Right hindlimb (tissue), 1 donor: ENCODE measurements around the gene NRDC.

Experiments
- DNase-seq: peaks from one replicate; pipeline ENCODE4 v3.0.0-alpha.2; 2018

Gene NRDC, protein sequence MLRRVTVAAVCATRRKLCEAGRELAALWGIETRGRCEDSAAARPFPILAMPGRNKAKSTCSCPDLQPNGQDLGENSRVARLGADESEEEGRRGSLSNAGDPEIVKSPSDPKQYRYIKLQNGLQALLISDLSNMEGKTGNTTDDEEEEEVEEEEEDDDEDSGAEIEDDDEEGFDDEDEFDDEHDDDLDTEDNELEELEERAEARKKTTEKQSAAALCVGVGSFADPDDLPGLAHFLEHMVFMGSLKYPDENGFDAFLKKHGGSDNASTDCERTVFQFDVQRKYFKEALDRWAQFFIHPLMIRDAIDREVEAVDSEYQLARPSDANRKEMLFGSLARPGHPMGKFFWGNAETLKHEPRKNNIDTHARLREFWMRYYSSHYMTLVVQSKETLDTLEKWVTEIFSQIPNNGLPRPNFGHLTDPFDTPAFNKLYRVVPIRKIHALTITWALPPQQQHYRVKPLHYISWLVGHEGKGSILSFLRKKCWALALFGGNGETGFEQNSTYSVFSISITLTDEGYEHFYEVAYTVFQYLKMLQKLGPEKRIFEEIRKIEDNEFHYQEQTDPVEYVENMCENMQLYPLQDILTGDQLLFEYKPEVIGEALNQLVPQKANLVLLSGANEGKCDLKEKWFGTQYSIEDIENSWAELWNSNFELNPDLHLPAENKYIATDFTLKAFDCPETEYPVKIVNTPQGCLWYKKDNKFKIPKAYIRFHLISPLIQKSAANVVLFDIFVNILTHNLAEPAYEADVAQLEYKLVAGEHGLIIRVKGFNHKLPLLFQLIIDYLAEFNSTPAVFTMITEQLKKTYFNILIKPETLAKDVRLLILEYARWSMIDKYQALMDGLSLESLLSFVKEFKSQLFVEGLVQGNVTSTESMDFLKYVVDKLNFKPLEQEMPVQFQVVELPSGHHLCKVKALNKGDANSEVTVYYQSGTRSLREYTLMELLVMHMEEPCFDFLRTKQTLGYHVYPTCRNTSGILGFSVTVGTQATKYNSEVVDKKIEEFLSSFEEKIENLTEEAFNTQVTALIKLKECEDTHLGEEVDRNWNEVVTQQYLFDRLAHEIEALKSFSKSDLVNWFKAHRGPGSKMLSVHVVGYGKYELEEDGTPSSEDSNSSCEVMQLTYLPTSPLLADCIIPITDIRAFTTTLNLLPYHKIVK

DNA sequence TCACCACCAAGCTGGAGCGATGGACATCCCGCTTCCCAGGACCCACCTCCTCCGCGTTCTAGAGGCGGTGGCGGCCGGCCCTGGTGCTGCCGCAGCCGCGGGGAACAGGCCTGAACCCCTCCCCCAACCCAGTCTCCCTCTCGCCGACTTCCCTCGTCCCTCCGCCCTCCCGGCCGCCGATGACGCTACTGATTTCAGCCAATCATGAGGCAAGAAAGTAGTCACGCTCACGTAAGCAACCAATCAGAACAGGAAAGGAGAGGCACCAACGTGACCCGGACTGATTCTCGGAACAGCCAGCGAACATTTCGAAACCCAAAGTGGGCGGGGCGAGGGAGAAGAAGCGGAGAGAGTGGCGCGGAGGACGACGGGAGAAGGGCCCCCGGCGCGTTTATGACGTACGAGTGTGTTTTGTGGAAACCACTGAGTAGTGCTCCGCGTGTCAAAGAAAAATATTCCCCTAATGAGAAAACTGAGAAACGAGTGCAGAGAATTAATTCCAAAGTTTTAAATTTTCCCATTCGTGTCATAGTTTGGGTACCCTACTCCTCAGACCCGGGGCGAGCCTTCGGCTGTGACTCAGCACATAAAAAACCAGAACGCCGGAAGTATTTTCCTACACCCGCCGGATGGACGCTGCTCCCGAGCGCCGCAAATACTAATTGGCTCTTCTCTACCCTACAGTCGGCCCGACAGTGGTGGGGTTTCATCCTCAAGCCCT, at the start of gene NRDC:
Gene NRDC, minus strand, starts transcription at position 112 of the 721 bp plus-strand sequence. CDS start 112 bp downstream, outside the sequence.
- peak; percentile 100 for DNase-seq

DNA sequence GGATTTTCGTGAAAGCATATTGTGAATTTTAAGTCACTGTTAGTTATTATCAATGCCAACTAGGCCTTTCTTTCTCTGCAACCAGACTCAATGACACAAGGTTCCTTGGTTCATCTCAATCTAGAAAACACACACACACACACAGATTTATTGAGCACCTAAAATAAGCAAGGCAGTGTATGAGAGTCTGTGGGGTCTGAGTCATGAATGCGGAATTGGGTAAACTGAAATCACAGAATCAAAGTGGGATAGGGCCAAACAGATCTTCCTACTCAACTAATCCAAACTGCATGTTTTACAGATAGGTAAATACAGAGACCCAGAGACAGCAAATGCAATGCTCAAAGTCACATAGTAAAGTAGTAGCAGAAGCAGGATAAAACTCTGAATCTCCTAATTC, 48.5 kb upstream of the NRDC start:
- no peak for DNase-seq

DNA sequence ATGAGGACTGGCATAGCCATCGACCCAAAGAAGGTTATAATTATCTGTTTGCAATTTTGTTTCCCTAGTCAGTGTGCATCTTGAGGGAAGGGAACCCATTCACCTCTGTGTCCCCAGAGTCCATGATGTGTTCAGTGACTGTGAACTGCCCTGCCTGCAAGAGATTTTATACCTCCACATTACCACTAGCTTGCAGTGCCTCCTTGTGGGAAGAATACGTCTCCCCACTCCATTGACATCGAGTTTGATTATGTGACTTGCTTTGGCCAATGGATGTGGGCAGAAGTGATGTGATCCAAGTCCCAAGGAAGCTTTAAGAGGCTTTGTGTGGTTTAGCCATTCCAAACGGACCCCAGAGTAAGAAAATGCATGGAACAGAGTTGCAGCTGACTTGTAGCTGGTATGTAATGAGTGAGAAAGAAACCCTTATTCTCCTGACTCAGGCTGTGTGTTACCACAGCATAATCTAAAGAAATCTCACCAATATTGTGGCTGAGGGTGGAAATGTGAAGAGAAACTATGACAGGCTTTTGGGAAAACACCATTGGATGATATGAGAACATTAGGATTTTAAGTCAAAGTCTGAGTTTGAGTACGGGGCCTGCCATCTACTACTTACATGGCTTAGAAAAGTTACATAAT, 47.8 kb upstream of the NRDC start:
- no peak for DNase-seq

DNA sequence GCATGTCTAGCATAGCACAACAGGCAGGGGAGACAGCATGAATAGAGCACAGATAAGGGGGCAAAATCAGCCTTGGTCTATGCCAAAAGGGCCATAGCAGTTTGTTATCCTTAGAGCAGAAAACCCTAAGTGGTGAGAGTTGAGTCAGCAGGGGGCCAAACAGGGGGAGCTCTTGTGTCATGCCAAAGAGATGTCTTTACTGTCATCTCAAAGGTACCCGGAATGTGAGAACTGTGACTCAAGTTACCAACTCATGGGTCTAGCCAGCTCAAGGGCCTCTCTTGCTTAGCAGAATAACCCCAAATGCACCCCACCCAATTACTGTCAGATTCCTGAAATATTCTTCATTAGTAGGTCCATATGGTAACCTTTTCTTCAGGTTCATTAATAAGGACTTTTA, 45.9 kb upstream of the NRDC start:
- no peak for DNase-seq

DNA sequence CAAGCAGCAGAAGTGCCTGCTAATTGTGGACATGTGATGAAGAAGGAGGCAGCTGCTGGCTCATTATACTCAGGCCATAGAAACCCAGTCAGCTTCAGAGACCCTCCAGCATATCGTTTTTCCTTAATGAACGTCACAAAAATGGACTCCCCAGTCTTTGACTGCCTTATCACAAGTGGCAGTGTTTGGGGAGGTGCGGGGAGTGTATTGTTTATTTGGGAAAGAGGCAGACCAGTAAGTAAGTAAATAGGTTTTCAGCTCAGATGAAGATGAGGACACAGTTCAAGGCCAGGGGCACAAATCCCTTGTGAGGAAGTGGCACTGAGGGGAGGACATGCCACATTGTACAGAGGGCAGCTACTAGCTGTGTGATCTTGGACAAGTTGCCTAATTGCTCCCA, 43.5 kb upstream of the NRDC start:
- DNase-seq, result no peak

DNA sequence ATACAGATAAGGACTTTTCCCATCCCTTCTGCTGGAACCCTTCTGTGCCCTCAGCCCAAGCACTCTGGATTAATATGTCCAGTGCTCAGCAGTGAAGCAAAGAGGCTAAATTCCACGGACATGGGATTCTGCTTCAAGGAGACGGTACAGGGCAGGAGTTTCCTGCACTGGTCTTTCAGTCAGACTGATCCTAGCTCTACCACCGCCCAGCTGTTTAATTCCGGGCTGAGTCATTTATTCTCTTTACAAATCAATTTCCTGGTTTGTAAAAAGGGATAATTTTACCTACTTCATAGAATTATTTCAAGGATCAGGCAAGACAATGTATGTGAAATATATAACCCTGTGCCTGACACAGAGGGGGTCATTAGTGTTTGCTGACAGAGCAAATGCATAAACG, 41.6 kb upstream of the NRDC start:
- no peak for DNase-seq

DNA sequence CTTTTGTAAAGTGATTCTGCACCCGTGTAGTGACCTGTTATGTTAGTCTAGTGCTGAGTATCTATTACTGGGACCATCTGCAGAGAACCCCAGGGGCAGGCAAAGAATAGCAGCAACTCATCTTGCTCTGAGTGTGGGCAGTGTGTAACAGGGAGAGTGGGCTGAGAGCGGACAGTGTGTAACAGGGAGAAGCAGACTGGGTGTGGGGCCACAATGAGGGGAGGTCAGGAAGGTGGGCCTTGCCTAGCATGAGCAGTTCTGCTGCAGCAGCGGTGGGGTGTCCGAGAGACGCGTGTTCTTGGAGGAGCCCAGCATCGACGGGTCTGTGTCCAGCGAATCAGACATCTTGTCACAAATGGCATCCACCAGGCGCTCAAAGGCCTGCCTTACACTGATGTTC, 41.2 kb upstream of the NRDC start:
- DNase-seq, result no peak

DNA sequence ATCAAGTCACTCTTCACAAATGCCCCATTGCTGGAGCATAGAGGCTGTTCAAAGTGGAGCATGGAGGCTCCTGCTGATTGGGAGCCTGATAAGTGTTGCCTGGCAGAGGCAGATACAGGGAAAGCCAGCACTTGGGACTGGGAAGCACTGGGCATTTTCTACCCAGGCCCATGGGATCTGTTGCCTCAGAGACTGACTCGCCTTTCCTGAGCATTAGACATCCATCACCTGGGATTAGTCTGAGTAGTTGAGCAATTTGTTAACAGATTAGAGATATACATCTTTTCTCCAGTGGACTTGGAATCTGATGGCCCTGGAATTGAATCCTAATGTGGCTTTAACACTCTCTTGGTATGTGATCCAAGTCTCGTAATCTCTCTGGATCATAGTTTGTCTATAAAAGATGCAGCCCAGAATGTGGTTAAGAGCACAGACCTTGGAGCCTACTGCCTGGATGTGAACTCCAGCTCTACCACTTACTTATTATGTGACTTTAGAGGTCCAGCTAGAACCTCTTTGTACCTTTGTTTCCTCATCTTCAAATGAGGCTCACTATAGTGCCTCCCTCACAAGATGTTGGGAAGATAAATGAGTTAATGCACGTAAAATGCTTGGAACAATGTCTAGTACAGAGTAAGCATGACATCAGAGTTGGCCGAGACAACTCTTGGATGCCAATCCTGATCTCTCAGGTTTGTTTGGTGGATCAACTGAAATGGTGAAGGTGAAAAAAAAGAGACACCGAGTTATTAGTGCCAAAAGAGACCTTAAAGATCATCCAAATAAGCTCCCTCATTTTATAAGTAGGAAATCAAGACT, 38.3 kb upstream of the NRDC start:
- DNase-seq, result no peak

DNA sequence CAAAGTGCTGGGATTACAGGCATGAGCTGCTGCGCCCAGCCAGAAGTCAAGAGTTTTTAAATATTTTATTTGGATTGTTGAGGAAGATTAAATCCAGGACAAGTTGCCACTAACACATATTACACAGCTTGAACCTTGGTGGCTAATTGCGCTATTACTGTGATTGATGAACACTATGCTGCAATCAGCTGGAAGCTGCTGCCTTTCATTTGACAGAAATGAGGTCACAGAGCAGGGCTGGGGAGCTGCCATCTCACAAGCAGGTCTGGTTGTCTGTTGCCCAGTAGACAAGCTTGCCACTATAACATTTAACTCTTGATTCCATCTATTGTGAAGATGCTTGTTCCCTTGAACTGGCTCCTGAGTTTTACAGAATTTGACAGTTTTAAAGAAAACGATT, 37.4 kb upstream of the NRDC start:
- DNase-seq, result no peak

DNA sequence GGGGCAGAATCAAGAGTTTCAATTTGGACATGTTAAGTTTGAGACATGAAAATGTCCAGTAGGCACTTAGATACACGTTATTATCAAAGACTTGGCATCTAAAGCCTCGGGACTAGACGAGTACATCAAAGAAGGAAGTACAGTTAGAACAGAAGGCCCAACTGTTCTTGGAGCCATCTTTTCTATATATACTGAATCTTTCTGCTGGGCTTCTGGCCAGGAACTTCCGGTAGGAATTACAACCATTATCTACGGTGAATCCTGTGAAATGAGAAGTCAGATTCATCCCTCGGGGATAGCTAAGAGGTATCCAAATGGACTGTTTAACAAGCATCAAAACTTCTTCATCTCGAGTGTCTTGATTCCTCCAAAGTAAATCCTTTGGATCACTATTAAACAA, 34.4 kb upstream of the NRDC start:
- no peak for DNase-seq

DNA sequence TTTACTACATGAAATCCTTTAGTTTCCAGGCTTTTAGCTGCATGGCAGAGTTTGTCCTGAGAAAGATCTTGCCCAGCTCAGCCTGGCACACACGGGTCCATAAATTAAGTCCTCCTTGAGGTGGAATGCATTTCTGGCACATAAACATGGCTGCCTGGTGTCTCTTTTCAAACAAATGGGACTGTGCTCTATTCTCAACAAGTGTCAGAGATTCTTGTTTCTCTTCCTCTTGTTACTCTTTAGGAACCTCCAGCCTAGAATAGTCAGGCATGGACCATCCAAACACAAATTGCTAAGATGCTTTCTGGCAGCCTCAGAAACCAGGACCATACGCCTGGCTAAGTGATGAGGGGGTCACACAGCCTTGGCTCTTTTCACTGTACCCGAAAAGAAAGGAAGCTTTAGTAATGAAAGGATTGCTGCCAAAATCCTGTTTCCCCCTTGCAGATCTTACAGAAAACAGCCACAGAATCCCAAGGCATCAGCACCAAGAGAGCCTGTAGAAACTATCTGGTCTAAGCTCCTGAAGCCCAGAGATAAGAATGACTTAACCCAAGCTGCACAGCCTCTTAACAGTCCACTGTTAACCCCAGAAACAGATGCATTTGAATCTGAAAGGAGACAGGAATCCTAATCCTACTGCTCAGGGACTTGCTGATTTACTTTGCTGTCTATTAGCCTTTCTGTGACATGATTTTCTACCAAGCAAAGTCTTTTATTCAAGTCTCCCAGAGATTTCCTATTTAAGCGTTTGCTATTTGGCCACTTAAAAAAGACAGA, 31.9 kb upstream of the NRDC start:
- DNase-seq, result no peak

DNA sequence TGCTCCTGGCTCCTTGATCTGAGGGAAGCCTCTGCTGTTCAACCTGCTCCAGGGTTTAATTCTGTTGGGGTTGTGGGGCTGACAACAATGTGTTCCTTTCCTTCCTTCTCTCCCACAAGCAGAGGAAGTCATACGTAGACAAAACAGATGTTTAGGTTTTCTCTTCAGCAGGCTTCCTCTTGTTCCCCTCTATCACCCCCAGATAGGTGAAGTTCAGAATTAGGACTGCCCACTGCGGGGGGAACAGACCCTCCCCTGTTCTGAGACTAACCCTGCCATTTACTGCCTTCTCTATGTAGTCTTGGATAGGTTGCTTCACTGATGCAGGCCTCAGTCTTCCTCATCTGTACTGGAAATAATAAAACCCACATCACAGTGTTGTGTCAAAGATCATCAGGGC, 30.0 kb upstream of the NRDC start:
- DNase-seq, result no peak

DNA sequence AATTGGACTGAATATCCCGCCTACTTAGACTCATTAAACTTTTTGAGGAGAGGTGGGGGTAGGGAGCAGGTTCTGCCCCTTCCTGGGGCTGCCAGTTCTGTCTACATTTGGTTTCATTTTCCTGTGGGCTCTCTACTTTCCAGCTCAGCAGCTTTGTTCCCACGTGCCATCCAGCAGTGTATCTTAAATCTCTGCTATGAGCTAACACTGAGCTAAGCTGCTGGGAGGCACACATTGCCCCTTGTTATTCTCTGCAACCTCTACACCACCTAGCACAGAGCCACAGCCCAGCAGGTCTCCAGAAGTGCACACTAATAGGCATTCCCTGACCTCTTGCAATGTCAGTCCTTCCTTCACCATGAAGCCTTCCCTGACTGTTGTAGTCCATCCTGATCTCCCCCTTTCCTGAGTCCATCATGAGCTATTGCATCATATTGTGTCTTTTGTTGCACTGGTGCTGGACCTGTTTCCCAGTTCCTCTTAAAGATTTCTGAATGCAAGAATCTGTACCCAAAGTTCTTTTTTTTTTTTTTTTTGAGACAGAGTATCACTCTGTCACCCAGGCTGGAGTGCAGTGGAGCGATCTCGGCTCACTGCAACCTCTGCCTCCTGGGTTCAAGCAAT, 28.7 kb upstream of the NRDC start:
- no peak for DNase-seq

DNA sequence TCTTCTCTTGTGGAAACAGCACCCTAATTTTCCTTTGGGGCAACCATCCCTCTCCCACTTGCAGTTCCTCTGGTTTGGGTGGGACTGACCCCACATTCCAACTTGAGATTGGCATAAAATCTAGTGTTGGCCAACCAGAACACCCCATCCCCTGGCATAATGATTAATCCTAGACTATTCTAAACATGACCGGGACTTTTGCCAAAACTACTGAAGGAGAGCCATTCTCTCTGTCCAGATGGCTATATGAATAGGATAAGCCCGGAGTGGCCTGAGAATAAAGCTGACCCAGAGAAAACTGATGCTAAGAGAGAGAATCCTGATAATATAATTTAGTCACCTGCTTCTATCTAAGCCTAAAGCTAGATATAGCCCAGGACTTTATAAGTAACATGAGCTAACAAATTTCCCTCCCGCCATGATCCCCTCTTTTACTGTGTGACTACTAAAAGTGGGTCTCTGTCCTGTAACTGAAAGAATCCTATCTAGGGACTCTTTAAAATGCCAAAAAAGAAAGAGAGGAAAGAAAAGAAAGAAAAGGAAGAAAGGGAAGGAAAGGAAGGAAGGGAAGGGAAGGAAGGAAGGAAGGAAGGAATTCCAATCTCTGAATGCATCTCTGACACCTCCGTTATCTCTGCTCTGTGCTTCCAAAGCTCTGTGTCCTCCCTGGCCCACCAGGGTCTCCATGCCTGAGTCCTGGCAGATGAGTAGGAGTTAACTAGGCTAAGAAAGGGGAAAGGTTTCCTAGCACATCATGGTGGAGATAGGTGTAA, 28.0 kb upstream of the NRDC start:
- DNase-seq, result no peak

DNA sequence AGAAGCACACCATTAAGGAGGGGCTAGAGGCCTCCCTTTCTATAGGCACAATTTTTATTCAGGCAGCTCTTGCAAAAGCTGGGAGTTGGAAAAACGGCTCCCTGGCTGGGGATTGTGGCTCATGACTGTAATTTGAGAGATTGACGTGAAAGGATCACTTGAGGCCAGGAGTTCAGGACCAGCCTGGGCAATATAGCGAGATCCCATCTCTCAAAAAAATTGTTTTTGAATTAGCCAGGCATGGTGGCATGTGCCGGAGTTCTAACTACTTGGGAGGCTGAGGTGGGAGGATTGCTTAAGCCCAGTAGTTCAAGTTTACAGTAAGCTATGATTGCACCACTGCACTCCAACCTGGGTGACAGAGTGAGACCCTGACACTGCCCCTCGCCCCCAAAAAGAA, 23.9 kb upstream of the NRDC start:
- no peak for DNase-seq

DNA sequence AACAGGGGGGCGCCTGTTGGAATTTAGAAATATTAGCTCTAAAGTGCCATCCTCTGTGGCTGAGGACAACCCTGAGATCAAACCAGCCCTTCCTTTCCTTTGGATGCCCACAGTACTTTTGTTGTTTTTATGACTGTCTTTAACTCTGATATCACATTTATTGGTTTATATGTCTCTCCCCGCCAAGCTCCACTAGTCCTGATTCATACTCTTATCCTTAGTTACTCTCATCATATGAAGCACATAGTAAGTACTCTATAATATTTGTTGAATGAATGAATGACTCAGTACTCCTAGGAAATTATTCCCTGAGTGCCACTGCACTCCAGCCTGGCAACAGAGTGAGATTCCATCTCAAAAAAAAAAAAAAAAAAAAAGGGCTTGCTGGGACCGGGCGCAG, 22.6 kb upstream of the NRDC start:
- no peak for DNase-seq

DNA sequence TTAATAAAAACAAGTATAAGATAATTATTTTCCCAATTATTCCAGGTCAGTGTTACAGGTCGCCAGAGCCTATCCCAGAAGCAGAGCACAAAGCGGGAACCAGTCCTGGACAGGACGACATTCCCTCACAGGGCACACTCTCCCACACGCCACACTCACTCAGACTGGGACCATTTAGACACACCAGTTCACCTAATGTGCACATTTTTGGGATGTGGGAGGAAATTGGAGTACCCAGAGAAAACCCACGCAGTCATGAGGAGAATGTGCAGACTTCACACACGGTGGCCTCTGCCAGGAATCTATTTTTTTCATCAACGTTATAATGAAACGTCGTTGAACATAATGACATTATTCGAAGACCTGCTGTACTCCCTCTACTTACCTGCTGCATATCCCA, 20.5 kb upstream of the NRDC start:
- DNase-seq, result no peak

DNA sequence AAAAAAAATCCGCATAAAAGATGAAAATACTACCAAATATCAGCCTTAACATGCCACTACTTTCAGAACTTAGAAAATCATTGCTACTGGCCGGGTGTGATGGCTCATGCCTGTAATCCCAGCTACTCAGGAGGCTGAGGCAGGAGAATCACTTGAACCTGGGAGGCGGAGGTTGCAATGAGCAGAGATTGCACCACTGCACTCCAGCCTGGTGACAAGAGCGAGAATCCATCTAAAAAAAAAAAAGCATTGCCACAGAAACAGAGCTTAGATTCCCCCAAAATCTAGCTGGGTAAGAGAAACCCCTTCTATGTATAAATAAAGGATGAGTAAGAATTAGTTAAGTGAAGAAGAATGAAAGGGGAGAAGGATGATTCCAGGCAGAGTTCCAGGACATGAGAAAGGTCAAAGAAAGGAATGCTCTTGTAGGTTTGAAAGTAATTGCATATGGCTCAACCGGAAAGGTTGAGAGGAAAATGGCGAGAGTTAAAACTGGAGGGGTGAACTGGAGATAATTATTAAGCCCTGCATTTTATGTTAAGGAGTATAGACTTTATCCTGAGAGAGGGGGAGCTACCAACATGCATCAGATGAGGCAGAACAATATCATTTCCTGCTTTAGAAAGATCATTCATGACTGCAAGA, 19.7 kb upstream of the NRDC start:
- no peak for DNase-seq

DNA sequence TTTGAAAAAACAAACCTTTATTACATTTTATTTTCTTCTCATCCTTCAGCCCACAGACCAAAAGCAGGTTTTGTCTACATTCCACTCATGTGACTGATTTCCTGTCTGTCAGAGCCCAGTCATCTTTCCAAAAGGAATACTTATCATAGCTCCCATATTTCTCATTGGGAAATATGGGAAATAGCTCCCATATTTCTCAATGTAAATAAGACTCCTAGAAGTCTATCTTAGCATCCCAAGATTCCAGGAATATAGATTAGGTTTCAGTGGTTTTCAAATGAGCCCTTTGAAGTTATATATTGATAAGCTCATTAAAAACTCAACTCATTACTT, 19.1 kb upstream of the NRDC start:
- no peak for DNase-seq
